GM23338 (cell line): ENCODE data around the gene NSMCE1. TPM values are rescaled to one million over a fixed set of nuclear protein-coding genes. Genes with fewer than 3 reads are reported as not detected.

Experiments used
- ATAC-seq: fragments of 200-7000 bp; cut with Tn5 transposase; 3 replicates; pipeline ENCODE4 v1.9.1; 2020
- DNase-seq: peaks from one replicate; pipeline ENCODE4 v3.0.0-alpha.2; 2015; ENCODE audit warnings: low spot score
- H2AFZ ChIP-seq: fragments of 200-600 bp; sonication (generic); 2 replicates; pipeline ENCODE4 v1.8.0; 2016; ENCODE audit warnings: antibody characterized with exemption, mild to moderate bottlenecking, moderate library complexity
- H3F3A ChIP-seq: fragments of 200-600 bp; sonication (generic); replicated peaks from 2 replicates; pipeline ENCODE4 v1.8.0; 2017; ENCODE audit warnings: antibody characterized with exemption, mixed run types, low read depth
- H3K27ac ChIP-seq: fragments of 200-600 bp; sonication (generic); 2 replicates; pipeline ENCODE4 v1.6.1; 2016; ENCODE audit warnings: low read depth
- H3K27me3 ChIP-seq: fragments of 200-600 bp; sonication (generic); 2 replicates; pipeline ENCODE4 v1.8.0; 2016; ENCODE audit warnings: mild to moderate bottlenecking, mixed run types, moderate library complexity; ENCODE audit not compliant: insufficient read depth
- H3K36me3 ChIP-seq: fragments of 200-600 bp; sonication (generic); 2 replicates; pipeline ENCODE4 v1.8.0; 2016; ENCODE audit warnings: mild to moderate bottlenecking; ENCODE audit not compliant: insufficient read depth
- H3K4me1 ChIP-seq: fragments of 200-600 bp; sonication (generic); 2 replicates; pipeline ENCODE4 v1.8.0; 2016; ENCODE audit warnings: mild to moderate bottlenecking, moderate library complexity; ENCODE audit not compliant: insufficient read depth
- H3K4me2 ChIP-seq: fragments of 200-600 bp; sonication (generic); 2 replicates; pipeline ENCODE4 v1.7.1; 2017; ENCODE audit warnings: mixed run types
- H3K4me3 ChIP-seq: fragments of 200-600 bp; sonication (generic); 2 replicates; pipeline ENCODE4 v1.6.1; 2016; ENCODE audit warnings: mixed run types
- H3K79me2 ChIP-seq: fragments of 200-600 bp; sonication (generic); replicated peaks from 2 replicates; pipeline ENCODE4 v1.8.0; 2017; ENCODE audit warnings: mild to moderate bottlenecking; ENCODE audit not compliant: insufficient read depth
- H3K9me2 ChIP-seq: fragments of 200-600 bp; sonication (generic); 2 replicates; pipeline ENCODE4 v1.8.0; 2017; ENCODE audit not compliant: insufficient read depth
- H4K20me1 ChIP-seq: fragments of 200-600 bp; sonication (generic); replicated peaks from 2 replicates; pipeline ENCODE4 v1.8.0; 2017; ENCODE audit warnings: mild to moderate bottlenecking; ENCODE audit not compliant: insufficient read depth
- H3K27ac Mint-ChIP-seq: 2 replicates; pipeline ENCODE4 v1.8.0; 2020; ENCODE audit warnings: inconsistent platforms, mild to moderate bottlenecking, moderate library complexity, mixed read lengths
- H3K27me3 Mint-ChIP-seq: 3 replicates; pipeline ENCODE4 v1.8.0; 2022; ENCODE audit warnings: low read depth, mild to moderate bottlenecking, moderate library complexity, mixed read lengths, inconsistent platforms; ENCODE audit not compliant: insufficient read depth, poor library complexity
- H3K36me3 Mint-ChIP-seq: 3 replicates; pipeline ENCODE4 v1.8.0; 2021; ENCODE audit warnings: low read depth, mild to moderate bottlenecking, inconsistent platforms, moderate library complexity, mixed read lengths
- H3K4me1 Mint-ChIP-seq: 3 replicates; pipeline ENCODE4 v1.8.0; 2020; ENCODE audit warnings: mild to moderate bottlenecking, inconsistent platforms, mixed read lengths
- H3K4me3 Mint-ChIP-seq: 3 replicates; pipeline ENCODE4 v1.8.0; 2021; ENCODE audit warnings: moderate library complexity, mild to moderate bottlenecking, inconsistent platforms, mixed read lengths
- H3K9me3 Mint-ChIP-seq: 3 replicates; pipeline ENCODE4 v1.8.0; 2020; ENCODE audit warnings: moderate library complexity, mild to moderate bottlenecking, inconsistent platforms, mixed read lengths
- CREB1 ChIP-seq: fragments of 250-450 bp; sonication (Bioruptor Pico); IDR thresholded peaks from 2 replicates; pipeline ENCODE4 v1.5.0; 2020; ENCODE audit warnings: low read depth, mild to moderate bottlenecking, moderate library complexity
- CTCF ChIP-seq, 2 experiments: fragments of 200-600 bp in 1 of 2; sonication (generic) in 1 of 2; conservative IDR thresholded peaks; 2 replicates each; pipeline versions ENCODE4 v1.5.1 to v1.6.1; 2016 to 2017; ENCODE audit warnings: antibody characterized with exemption in 2 of 2, low read depth in 2 of 2, mild to moderate bottlenecking in 2 of 2, moderate library complexity in 1 of 2
- ETS1 ChIP-seq: IDR thresholded peaks from 2 replicates; pipeline ENCODE4 v1.6.1; 2016; ENCODE audit warnings: antibody characterized with exemption
- EZH2 ChIP-seq: fragments of 200-600 bp; sonication (generic); IDR thresholded peaks from one replicate; pipeline ENCODE4 v1.8.0; 2017; ENCODE audit warnings: antibody characterized with exemption, mild to moderate bottlenecking, low read depth; ENCODE audit not compliant: unreplicated experiment
- EZH2phosphoT487 ChIP-seq: fragments of 200-600 bp; sonication (generic); IDR thresholded peaks from one replicate; pipeline ENCODE4 v1.8.1; 2018; ENCODE audit warnings: antibody characterized with exemption; ENCODE audit not compliant: unreplicated experiment
- JUNB ChIP-seq: IDR thresholded peaks from one replicate; pipeline ENCODE4 v1.6.1; 2016; ENCODE audit warnings: antibody characterized with exemption; ENCODE audit not compliant: unreplicated experiment
- NANOG ChIP-seq: IDR thresholded peaks from 2 replicates; pipeline ENCODE4 v1.6.1; 2016; ENCODE audit warnings: antibody characterized with exemption, borderline replicate concordance
- POLR2AphosphoS5 ChIP-seq: IDR thresholded peaks from 2 replicates; pipeline ENCODE4 v1.6.1; 2016; ENCODE audit warnings: antibody characterized with exemption, low read depth
- REST ChIP-seq: IDR thresholded peaks from one replicate; pipeline ENCODE4 v1.6.1; 2018; ENCODE audit warnings: antibody characterized with exemption; ENCODE audit not compliant: unreplicated experiment
- STAT1 ChIP-seq: IDR thresholded peaks from one replicate; pipeline ENCODE4 v1.6.1; 2016; ENCODE audit warnings: antibody characterized with exemption; ENCODE audit not compliant: unreplicated experiment
- ZNF114 ChIP-seq: fragments of 250-450 bp; sonication (Bioruptor Pico); IDR thresholded peaks from 2 replicates; pipeline ENCODE4 v1.5.0; 2020; ENCODE audit warnings: mild to moderate bottlenecking, moderate library complexity
- ZNF331 ChIP-seq: fragments of 250-450 bp; sonication (Bioruptor Pico); IDR thresholded peaks from 2 replicates; pipeline ENCODE4 v1.5.0; 2020; ENCODE audit warnings: low read depth, mild to moderate bottlenecking, moderate library complexity
- polyA plus RNA-seq: library from polyadenylated mRNA; unstranded; fragments of >200 nt; fragmentation: Nextera tagmentation; extraction: Ambion mirVana; gene quantifications from 2 replicates; pipeline ENCODE4 v1.2.1, GENCODE V29; 2016
- total RNA-seq: library from RNA; depleted of rRNA; stranded (reverse); fragments of >200 nt; shearing (Covaris generic); gene quantifications from 2 replicates; pipeline ENCODE4 v1.2.3, GENCODE V29; 2014

NSMCE1 gene
- total and polyA plus RNA-seq, 2 experiments from 2014 or later: 30.6 to 50.8 TPM

DNA sequence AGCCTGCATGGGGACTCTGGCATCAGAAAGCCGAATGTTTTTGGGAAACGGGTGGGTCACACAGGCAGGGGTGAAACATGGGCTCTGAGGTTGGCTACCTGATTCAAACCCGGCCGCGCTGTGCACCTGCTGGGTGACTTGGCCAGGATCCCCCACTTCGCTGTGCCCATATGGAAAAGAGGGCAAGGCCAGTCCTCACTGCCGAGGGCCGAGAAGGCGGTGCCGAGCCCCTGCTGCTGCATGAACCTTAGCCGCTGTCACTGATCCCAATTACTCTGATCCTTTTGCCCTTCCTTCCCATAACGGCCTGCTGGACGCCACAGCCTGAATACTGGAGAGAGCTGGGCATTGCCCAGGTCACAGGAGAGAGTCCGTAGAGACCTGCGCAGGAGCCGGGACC is 47.6 kb downstream of the NSMCE1 start:
- no peaks in the 10 kb centered on the region for H3K9me2 ChIP-seq
- H3K4me2 ChIP-seq: no peak overlapping the region

More for the DNA sequence above, 47.6 kb downstream of the NSMCE1 start:
- no peaks in the 10 kb centered on the region for H3K36me3 ChIP-seq
- no peak overlapping the region for H3K27ac ChIP-seq
- H3K79me2 ChIP-seq: no peaks in the 10 kb centered on the region
- H3K27me3 Mint-ChIP-seq: peaks cover 3% of the 10 kb centered on the region
- no peaks in the 10 kb centered on the region for H3F3A ChIP-seq
- no peak overlapping the region for H3K27ac Mint-ChIP-seq
- DNase-seq (no peak), ATAC-seq (no peak)
- H3K9me3 Mint-ChIP-seq: peaks cover 3% of the 10 kb centered on the region; the same call in 2 of the 3 replicates
- H3K4me3 Mint-ChIP-seq: no peak overlapping the region
- peaks cover 5% of the 10 kb centered on the region for H3K36me3 Mint-ChIP-seq
- H4K20me1 ChIP-seq: no peaks in the 10 kb centered on the region
- H3K4me1 ChIP-seq: no peaks in the 10 kb centered on the region
- TF ChIP-seq REST (no peak), CREB1 (CRISPR knock-in tag) (no peak), CTCF (conservative IDR thresholded peaks at IDR 0.05; ENCODE audit: low read depth in 2 of 2) (no peak), ZNF114 (CRISPR knock-in tag) (no peak), JUNB (no peak), ETS1 (no peak), EZH2phosphoT487 (no peak), STAT1 (no peak), POLR2AphosphoS5 (no peak), NANOG (no peak), EZH2 (no peak), ZNF331 (CRISPR knock-in tag) (no peak)
- no peaks in the 10 kb centered on the region for H3K27me3 ChIP-seq
- H2AFZ ChIP-seq: no peak overlapping the region
- peaks cover under 1% of the 10 kb centered on the region; the same call in 2 of the 3 replicates for H3K4me1 Mint-ChIP-seq
- no peak overlapping the region for H3K4me3 ChIP-seq
